Ammon's horn (tissue), 1 donor: ENCODE results near the gene CLDN8.

ENCODE experiments used
- DNase-seq: peaks from one replicate; pipeline ENCODE4 v3.0.0-alpha.2; 2016; ENCODE audit warnings: low spot score

CLDN8 gene

DNA sequence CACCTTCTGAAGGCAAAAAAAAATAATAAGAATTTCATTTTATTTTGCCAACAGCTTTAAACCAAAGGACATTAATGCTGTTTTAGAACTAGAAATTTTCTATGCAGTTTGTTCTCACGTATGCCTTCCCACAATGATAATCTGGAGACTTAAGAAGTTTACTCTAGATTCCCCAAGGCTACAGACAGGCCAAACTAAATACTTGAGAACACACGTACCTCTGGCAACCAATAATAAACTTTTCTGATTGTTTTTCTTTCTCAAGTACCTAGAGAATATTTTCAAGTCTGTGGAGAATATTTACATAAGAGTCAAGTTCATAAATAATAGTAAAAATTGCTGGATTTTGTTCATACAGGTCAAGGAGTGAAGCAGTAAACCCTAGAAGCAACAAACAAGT is 15.9 kb downstream of the CLDN8 start:
- no peak for DNase-seq

- peak; percentile 7 for DNase-seq
Observed at GRCh38 chr21:30194701-30195299, 21.1 kb downstream of the CLDN8 start.

- no peak for DNase-seq
Observed at GRCh38 chr21:30193201-30193600, 22.7 kb downstream of the CLDN8 start.

DNA sequence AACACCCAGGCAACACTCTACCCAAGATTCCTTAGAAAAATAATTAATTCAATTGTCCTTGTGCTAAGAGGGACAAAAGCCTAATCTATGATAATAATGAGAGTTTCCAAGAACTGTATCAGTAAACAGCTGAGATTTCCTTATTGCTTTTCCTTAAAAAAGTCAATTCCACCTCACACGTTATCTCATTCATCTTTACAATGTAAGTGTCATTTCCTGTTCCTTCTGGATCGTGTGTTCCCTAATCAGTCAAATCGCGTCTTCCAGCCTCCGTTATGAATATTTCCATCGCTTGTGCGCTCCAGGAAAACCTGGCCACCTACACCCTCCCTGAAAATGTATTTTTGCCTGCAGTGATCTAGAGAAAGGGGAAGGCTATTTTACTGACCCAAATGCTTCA is 25.3 kb downstream of the CLDN8 start:
- DNase-seq: no peak

DNA sequence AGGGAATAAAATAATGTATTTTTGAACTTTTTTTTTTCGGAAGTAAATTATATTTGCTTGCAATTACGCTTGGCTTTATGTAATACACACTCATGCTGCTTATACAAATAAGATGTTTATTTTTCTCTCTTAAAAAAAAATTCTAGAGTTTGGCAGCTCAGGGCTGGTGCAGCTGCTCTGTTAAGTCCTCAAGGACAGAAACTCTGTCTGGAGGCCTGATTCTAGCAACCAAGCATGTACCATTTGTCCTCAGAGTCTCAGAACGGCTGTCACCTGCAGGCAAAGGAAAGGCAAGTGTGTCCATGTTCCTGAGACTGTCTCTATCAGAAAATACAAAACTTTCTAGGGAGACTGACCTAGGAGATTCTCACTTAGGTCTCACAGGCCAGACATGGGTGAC is 26.1 kb downstream of the CLDN8 start:
- no peak for DNase-seq

GRCh38 chr21:30186242-30186641 is 29.7 kb downstream of the CLDN8 start:
- no peak for DNase-seq

DNA sequence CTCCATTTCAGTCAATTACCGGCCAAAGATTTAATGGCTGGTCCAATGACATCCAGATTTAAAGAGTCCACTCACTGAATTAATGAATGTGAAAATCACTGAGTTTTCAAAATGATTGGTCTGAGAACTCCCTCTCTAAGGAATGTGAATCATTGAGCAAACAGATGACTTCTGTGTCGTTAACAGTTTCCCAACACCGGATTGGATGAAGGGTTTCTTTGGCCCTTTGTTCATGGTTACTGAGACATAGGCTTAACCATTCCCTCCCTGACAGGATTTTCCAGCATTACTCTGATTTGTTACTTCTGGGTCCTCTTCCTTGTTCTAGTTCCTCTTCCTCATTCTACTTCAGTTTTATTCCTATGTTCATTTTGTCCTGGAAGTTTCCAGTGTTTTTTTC is 47.8 kb downstream of the CLDN8 start:
- DNase-seq: no peak

DNA sequence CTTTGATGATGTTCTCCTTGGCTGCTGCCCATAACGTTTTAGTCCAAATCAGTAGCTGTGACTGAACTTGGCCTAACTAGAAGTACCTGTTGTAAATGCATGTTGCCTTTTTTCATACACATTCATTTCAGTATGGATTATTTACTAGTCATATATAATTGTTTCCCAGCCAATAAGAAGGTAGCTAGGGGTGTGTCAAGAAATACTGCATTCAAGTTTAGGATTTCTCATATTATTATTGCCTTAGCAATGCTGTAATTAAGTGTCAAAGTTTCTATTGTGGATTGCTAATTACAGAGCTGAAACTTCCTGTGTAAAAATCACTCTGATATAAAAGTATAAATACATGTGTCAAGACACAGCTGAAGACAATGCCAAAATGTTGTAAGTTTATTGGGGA is 49.2 kb downstream of the CLDN8 start, which contains the start of gene CLDN17:
Gene CLDN17, minus strand, starts transcription at position 101 of the 400 bp plus-strand sequence. CDS start 188 bp downstream, outside the sequence.
- DNase-seq: no peak

DNA sequence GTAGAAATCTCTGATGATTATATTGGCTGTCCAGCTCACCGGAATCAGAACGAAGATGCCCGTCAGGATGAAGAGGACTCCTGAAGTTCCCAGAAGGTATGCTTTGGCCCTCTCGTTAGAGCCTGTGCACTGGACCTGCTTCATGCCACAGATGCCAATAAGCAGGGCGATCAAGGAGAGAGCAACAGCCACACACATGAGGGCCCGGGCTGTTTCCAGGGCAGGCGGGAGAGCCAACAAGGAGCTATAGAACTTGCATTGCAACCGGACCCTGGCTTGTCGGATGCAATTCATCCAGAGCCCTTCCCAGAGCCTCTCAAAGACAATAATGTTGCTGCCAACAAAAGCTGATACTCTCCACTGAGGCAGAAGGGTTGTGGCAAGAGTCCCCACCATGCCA is 49.7 kb downstream of the CLDN8 start:
- DNase-seq: no peak

GRCh38 chr21:30164796-30165195 is 51.1 kb downstream of the CLDN8 start:
- no peak for DNase-seq
